SK-N-SH (cell line): Measurements from ENCODE around the gene PRRG3.

Experiments used
- FOXJ3 ChIP-seq: sonication (generic); formaldehyde crosslinking; IDR thresholded peaks from 2 replicates; pipeline ENCODE4 v1.5.1; 2020; ENCODE audit warnings: mild to moderate bottlenecking, missing genetic modification reagents
- GATA2 ChIP-seq: sonication (generic); formaldehyde crosslinking; IDR thresholded peaks from 2 replicates; pipeline ENCODE4 v1.5.0; 2020; ENCODE audit warnings: mild to moderate bottlenecking, missing genetic modification reagents
- POLR2AphosphoS5 ChIP-seq: IDR thresholded peaks from 2 replicates; pipeline ENCODE4 v1.6.1; 2012; ENCODE audit warnings: low read depth, low read length
- RCOR1 ChIP-seq: fragments of 150-350 bp; IDR thresholded peaks from 2 replicates; pipeline ENCODE4 v1.6.1; 2017; ENCODE audit warnings: antibody characterized with exemption, low read length
- TF ChIP-seq, protein P1 (sequence below): fragments of 200-600 bp; sonication (generic); IDR thresholded peaks from 2 replicates; pipeline ENCODE4 v1.6.1; 2017; ENCODE audit warnings: antibody characterized with exemption, mild to moderate bottlenecking, moderate library complexity

DNA sequence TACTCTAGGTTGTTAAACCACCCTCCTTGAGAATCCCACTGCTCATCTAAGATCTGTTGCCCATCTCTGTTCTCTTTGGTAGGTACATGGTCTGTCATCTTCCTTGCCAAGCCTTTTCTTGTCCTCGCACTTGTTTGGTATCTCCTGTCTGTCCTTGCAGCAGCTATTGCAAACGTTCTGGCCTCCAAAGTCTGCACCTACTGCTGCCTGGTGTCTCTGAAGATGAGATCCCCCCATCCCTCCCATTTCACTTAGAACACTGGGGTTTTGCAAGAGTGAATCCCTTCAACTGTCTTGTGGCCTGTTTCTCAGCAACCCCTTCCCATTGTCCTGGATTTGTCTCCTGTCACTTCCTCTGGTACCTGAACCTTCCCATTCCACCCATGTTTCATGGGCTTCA lies 40.0 kb downstream of the PRRG3 start:
- TF ChIP-seq GATA2 (CRISPR knock-in tag) = no peak
- TF ChIP-seq RCOR1 = no peak
- no peak for TF ChIP-seq POLR2AphosphoS5
- no peak for TF ChIP-seq FOXJ3 (CRISPR knock-in tag)
- TF ChIP-seq, protein P1, sequence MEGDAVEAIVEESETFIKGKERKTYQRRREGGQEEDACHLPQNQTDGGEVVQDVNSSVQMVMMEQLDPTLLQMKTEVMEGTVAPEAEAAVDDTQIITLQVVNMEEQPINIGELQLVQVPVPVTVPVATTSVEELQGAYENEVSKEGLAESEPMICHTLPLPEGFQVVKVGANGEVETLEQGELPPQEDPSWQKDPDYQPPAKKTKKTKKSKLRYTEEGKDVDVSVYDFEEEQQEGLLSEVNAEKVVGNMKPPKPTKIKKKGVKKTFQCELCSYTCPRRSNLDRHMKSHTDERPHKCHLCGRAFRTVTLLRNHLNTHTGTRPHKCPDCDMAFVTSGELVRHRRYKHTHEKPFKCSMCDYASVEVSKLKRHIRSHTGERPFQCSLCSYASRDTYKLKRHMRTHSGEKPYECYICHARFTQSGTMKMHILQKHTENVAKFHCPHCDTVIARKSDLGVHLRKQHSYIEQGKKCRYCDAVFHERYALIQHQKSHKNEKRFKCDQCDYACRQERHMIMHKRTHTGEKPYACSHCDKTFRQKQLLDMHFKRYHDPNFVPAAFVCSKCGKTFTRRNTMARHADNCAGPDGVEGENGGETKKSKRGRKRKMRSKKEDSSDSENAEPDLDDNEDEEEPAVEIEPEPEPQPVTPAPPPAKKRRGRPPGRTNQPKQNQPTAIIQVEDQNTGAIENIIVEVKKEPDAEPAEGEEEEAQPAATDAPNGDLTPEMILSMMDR = no peak
